Colonic mucosa (tissue), 4 donors: ENCODE measurements around the gene MYB. TPM values are rescaled to one million over a fixed set of nuclear protein-coding genes. Genes with fewer than 3 reads are reported as not detected.
"Not testable (repeated sequence)": the region's sequence is repeated elsewhere in the genome, so short reads cannot be mapped to it uniquely, and the experiment has no call there.

Experiments used
- DNase-seq: peaks from one replicate; pipeline ENCODE4 v3.0.0-alpha.2; 2020
- H3K27ac ChIP-seq: fragments of 200-600 bp; one replicate; pipeline ENCODE4 v1.8.0; 2021
- H3K27me3 ChIP-seq: fragments of 200-600 bp; one replicate; pipeline ENCODE4 v1.8.0; 2021
- H3K36me3 ChIP-seq: fragments of 200-600 bp; one replicate; pipeline ENCODE4 v1.8.0; 2021
- H3K4me1 ChIP-seq: fragments of 200-600 bp; one replicate; pipeline ENCODE4 v1.8.0; 2021; ENCODE audit warnings: mild to moderate bottlenecking
- H3K4me3 ChIP-seq: fragments of 200-600 bp; one replicate; pipeline ENCODE4 v1.8.0; 2021
- H3K9ac ChIP-seq, 2 donors: one replicate each; pipeline ENCODE4 v1.7.0; 2013; ENCODE audit warnings: control low read depth in 2 of 2, low read depth in 2 of 2, low read length in 2 of 2
- H3K9me3 ChIP-seq: fragments of 200-600 bp; one replicate; pipeline ENCODE4 v1.8.0; 2021
- CTCF ChIP-seq: fragments of 200-600 bp; IDR thresholded peaks from one replicate; pipeline ENCODE4 v1.8.0; 2022; ENCODE audit warnings: antibody characterized with exemption, mild to moderate bottlenecking
- intact Hi-C: fragments of 100-400 bp; cut with DNase I; formaldehyde crosslinking; loops from one replicate; pipeline ENCODE4 v1.14.1; 2022
- total RNA-seq, 2 donors: library from RNA; stranded (reverse); fragmentation: NEBNext Ultra II Directional in 1 of 2; extraction: Animal tissue kit (Norgen Biotek cat#: 25700) in 1 of 2; gene quantifications; one replicate each; pipeline ENCODE4 v1.2.1, GENCODE V29; 2021
- donor health status: healthy.
- donor health status: DM: no; HTN: no; CAD: no.
- donor health status: DM: no; HTN: no; CAD: no.

The MYB gene
- total RNA-seq, 2 donors from 2014 or later: 67.2 to 78.0 TPM

GRCh38 chr6:135141728-135142127 is 39.4 kb upstream of the MYB start:
- no peak overlapping the region for H3K4me3 ChIP-seq
- no peak overlapping the region for H3K9ac ChIP-seq
- H3K27ac ChIP-seq: no peak overlapping the region
- intact Hi-C loops: no loop called here
- no peaks in the 10 kb centered on the region for H3K36me3 ChIP-seq
- no peak for DNase-seq
- no peaks in the 10 kb centered on the region for H3K9me3 ChIP-seq
- no peak for TF ChIP-seq CTCF
- H3K27me3 ChIP-seq: no peaks in the 10 kb centered on the region
- no peaks in the 10 kb centered on the region for H3K4me1 ChIP-seq

GRCh38 chr6:135142232-135142631 is 38.9 kb upstream of the MYB start:
- H3K4me1 ChIP-seq, H3K9me3 ChIP-seq, H3K4me3 ChIP-seq, H3K9ac ChIP-seq, H3K27me3 ChIP-seq, H3K27ac ChIP-seq, H3K36me3 ChIP-seq, intact Hi-C loops, DNase-seq: not testable (repeated sequence)

- DNase-seq: no peak
- Histone ChIP-seq H3K9ac (no peak overlapping the region), H3K4me1 (no peaks in the 10 kb centered on the region), H3K9me3 (no peaks in the 10 kb centered on the region), H3K4me3 (no peak overlapping the region), H3K36me3 (no peaks in the 10 kb centered on the region), H3K27ac (no peak overlapping the region), H3K27me3 (no peaks in the 10 kb centered on the region)
- intact Hi-C loops: no loop called here
- no peak for TF ChIP-seq CTCF
Observed at GRCh38 chr6:135144673-135145062, 36.4 kb upstream of the MYB start.

- peak; percentile 51 for TF ChIP-seq CTCF
- Histone ChIP-seq H3K36me3 (no peaks in the 10 kb centered on the region), H3K27me3 (no peaks in the 10 kb centered on the region), H3K9ac (no peak overlapping the region), H3K4me1 (no peaks in the 10 kb centered on the region), H3K9me3 (no peaks in the 10 kb centered on the region), H3K27ac (no peak overlapping the region), H3K4me3 (peak overlapping the region; percentile 2)
- peak; percentile 33 for DNase-seq
- intact Hi-C loops: no loop called here
Observed at GRCh38 chr6:135145063-135145800, 35.9 kb upstream of the MYB start.

GRCh38 chr6:135146162-135146934 is 34.8 kb upstream of the MYB start:
- H3K9me3 ChIP-seq: no peaks in the 10 kb centered on the region
- no peaks in the 10 kb centered on the region for H3K36me3 ChIP-seq
- H3K9ac ChIP-seq: no peak overlapping the region
- H3K27me3 ChIP-seq: no peaks in the 10 kb centered on the region
- H3K4me1 ChIP-seq: no peaks in the 10 kb centered on the region
- H3K4me3 ChIP-seq: no peak overlapping the region
- H3K27ac ChIP-seq: no peak overlapping the region
- intact Hi-C loops: no loop called here
- no peak for TF ChIP-seq CTCF
- DNase-seq: no peak
